HG03439 (cell line): ENCODE measurements around the gene SCN9A.
"Not testable (repeated sequence)": the region's sequence is repeated elsewhere in the genome, so short reads cannot be mapped to it uniquely, and the experiment has no call there.

Source experiments
- ATAC-seq: cut with Tn5 transposase; IDR thresholded peaks from one replicate; pipeline ENCODE4 v1.9.1; 2021; ENCODE audit warnings: mild to moderate bottlenecking, moderate library complexity; ENCODE audit not compliant: unreplicated experiment

SCN9A gene

GRCh38 chr2:166337932-166338331 lies 37.8 kb downstream of the SCN9A start:
- no peak for ATAC-seq

GRCh38 chr2:166335284-166335683 lies 40.5 kb downstream of the SCN9A start:
- ATAC-seq: no peak

DNA sequence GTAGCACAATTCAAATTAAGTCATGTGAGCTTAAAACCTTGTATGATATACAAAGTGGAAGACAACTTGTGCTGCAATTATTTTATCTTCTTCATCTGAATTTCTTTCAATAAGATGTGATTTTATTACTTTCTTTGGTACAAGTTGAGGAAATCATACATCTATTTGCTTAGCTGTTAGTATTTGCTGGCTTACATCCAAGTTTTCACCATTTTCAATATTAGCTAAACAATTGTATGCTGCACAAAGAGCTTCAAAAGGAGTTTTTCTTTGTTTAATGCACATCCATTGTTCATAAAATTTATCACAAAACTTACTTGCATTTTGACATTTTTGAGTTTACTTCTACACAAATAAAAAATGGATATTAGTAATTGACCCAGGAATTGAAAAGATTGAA lies 40.9 kb downstream of the SCN9A start:
- ATAC-seq: no peak

DNA sequence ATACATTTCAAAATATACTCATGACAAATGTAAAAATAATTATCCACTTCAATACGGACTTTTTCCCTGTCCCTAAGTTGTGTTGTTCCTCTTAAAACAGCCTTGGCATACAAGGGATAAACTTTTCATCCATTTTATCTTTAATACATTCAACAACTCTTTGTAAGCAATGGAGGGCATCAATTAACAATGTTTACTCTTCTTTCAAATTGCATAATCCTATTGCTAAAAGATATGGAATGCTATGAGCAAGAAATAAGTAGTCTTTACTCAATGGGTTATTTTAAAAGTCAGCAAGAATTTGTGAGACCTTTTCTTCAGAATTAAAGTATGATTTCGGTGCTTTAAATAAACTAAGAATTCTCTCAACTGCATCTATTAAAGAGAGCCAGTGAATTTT lies 41.9 kb downstream of the SCN9A start:
- ATAC-seq: no peak

DNA sequence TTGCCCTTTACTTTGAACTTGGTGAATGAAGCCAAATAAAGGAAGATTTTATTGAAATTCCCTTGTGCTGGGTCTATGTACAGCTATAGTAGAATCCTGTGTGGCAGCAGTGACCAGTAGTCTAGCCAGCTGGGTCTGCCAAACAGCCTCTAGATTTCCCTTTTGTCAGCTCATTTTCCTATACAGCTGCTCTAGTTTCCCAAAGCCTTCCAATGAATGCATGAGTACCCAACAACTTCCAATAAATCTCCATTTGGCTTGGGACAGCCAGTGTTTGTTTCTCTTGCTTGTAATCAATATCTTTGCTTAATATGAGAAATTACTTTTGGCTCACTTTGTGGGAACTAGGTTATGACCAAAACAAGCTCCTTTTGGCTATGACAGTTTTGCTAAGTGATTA lies 43.6 kb downstream of the SCN9A start:
- ATAC-seq: no peak

- ATAC-seq: no peak
Measured at GRCh38 chr2:166331468-166331867, 44.3 kb downstream of the SCN9A start.

GRCh38 chr2:166329465-166329864 lies 46.3 kb downstream of the SCN9A start:
- no peak for ATAC-seq

GRCh38 chr2:166328147-166328546 lies 47.6 kb downstream of the SCN9A start:
- no peak for ATAC-seq

DNA sequence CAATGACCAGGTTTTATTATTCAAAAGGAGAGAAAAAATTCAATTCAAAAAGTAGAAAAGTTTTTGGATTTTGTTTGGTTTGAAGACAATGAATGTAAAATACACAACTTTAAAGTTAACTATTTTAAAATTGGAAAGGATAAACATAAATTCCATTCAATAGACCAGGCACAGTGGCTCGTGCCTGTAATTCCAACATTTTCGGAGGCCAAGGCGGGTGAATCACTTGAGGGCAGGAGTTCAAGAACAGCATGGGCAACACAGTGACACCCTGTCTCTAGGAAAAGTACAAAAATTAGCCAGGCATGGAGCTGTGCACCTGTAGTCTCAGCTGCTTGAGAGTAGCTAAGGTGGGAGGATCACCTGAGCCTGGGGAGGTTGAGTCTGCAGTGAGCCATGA lies 54.7 kb downstream of the SCN9A start:
- no peak for ATAC-seq

DNA sequence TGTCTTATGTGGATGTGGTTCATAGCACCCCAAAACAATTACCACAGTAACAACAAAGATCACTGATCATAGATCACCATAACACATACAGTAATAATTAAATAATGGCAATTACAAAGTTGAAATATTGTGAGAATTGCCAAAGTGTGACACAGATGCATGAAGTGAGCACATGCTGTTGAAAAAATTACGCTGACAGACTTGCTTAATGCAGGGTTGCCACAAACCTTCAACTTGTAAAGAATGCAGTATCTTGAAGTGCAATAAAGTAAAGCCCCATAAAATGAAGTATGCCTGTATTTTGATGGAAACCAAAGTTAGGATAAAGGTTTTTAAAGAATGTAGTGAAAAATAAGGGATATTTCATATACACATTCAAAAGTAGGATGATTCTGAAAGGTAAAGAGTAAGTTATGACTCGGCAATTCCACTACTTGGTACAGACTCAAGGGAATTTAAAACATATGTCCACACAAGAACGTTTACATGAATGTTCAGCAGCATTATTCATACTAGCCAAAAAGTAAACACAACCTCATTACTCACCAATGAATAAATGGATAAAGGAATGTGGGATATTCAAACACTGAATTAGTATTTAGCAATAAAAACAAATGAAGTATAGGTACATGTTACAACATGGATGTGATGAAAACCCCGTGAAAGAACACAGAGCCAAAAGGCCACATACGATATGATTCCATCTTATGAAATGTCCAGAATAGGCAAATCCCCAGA lies 61.6 kb downstream of the SCN9A start:
- ATAC-seq: no peak

GRCh38 chr2:166312863-166313262 lies 62.9 kb downstream of the SCN9A start:
- ATAC-seq: not testable (repeated sequence)

GRCh38 chr2:166307326-166307725 lies 68.4 kb downstream of the SCN9A start:
- ATAC-seq: no peak

- ATAC-seq: no peak
Measured at GRCh38 chr2:166304656-166305055, 71.1 kb downstream of the SCN9A start.

- no peak for ATAC-seq
Measured at GRCh38 chr2:166302036-166302435, 73.7 kb downstream of the SCN9A start.

DNA sequence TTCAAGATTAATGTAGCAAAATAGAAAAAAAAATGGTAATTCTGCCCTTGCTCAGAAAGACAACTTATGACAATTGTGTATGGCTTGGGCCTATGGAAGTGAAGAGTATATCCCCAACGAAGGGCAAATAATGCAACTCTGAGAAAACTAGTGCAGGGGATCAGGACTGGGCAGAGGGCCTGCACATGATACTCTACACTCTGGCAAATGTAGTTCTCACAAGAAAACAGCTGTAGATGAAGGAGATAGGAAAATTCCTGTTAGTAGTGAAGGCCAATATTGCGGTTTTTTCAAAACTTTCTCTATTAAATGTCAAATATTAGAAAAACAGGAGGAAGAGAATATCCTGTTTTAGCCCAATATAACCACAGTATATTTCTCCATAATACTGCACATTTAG lies 77.8 kb downstream of the SCN9A start:
- no peak for ATAC-seq

- no peak for ATAC-seq
Measured at GRCh38 chr2:166293984-166294383, 81.8 kb downstream of the SCN9A start.

GRCh38 chr2:166285215-166285614 lies 90.5 kb downstream of the SCN9A start:
- no peak for ATAC-seq

- no peak for ATAC-seq
Measured at GRCh38 chr2:166284359-166284758, 91.4 kb downstream of the SCN9A start.

DNA sequence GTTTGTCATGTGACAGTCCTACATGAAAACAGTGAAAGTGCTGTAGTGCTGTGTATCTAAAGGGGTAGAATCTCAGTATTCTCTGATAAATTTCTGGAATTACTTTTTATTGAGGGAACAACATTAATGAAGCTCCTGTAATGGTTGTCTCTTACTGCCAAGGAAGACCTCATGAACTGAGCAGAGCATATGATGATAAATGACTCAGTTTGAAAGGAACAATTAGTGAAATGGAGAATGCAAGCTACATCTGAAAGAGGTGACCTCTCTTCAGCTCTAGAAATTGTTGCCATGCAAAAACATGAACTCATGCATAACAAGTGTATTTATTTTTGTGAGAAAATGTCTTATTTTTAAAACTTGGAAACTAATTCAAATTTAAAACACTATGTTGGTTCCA lies 93.6 kb downstream of the SCN9A start:
- ATAC-seq: no peak

- ATAC-seq: no peak
Measured at GRCh38 chr2:166278856-166279255, 96.9 kb downstream of the SCN9A start.

GRCh38 chr2:166270376-166270775 lies 105.4 kb downstream of the SCN9A start:
- ATAC-seq: no peak

- ATAC-seq: no peak
Measured at GRCh38 chr2:166269322-166269721, 106.4 kb downstream of the SCN9A start.

GRCh38 chr2:166257859-166258258 lies 117.9 kb downstream of the SCN9A start:
- ATAC-seq: no peak
